GM12878 (cell line): Measurements from ENCODE around the gene CHRM5.

Experiments
- CHD1 ChIP-seq: IDR thresholded peaks from 2 replicates; pipeline ENCODE4 v1.6.1; 2012; ENCODE audit warnings: low read depth, low read length, improper control_type of control experiment
- CTCF ChIP-seq, 3 experiments: IDR thresholded peaks in 2 of 3; conservative IDR thresholded peaks in 1 of 3; 2 replicates each; pipeline ENCODE4 v1.5.1; 2011; ENCODE audit warnings: low read depth in 3 of 3, low read length in 3 of 3, mild to moderate bottlenecking in 3 of 3, control low read depth in 2 of 3, moderate library complexity in 2 of 3, inconsistent platforms in 1 of 3, mixed read lengths in 1 of 3; ENCODE audit not compliant: control insufficient read depth in 2 of 3, insufficient read depth in 1 of 3; ENCODE audit errors: extremely low read depth in 1 of 3
- EZH2 ChIP-seq: IDR thresholded peaks from 2 replicates; pipeline ENCODE4 v1.6.1; 2012; ENCODE audit warnings: low read depth, mild to moderate bottlenecking, control low read depth, inconsistent platforms, low read length, borderline replicate concordance; ENCODE audit not compliant: control insufficient read depth
- HDAC6 ChIP-seq: fragments of 200-600 bp; sonication (generic); IDR thresholded peaks from one replicate; pipeline ENCODE4 v1.8.0; 2017; ENCODE audit warnings: antibody characterized with exemption; ENCODE audit not compliant: unreplicated experiment
- JUND ChIP-seq: IDR thresholded peaks from 2 replicates; pipeline ENCODE4 v1.6.1; 2012; ENCODE audit warnings: low read depth, mild to moderate bottlenecking, low read length, improper control_type of control experiment, moderate library complexity
- POLR2A ChIP-seq: IDR thresholded peaks from 2 replicates; pipeline ENCODE4 v1.6.1; 2011; ENCODE audit warnings: low read depth, mild to moderate bottlenecking, low read length
- RAD51 ChIP-seq: fragments of 450-650 bp; IDR thresholded peaks from 2 replicates; pipeline ENCODE4 v1.6.1; 2016; ENCODE audit warnings: moderate library complexity, mild to moderate bottlenecking, inconsistent platforms
- SIX5 ChIP-seq: IDR thresholded peaks from 2 replicates; pipeline ENCODE4 v1.6.1; 2011; ENCODE audit warnings: mild to moderate bottlenecking, low read depth, low read length, moderate library complexity; ENCODE audit not compliant: severe bottlenecking
- SMC3 ChIP-seq: IDR thresholded peaks from 2 replicates; pipeline ENCODE4 v1.6.1; 2011; ENCODE audit warnings: low read length, improper control_type of control experiment, borderline replicate concordance
- SUPT20H ChIP-seq: IDR thresholded peaks from 2 replicates; pipeline ENCODE4 v1.6.1; 2011; ENCODE audit warnings: low read depth, mild to moderate bottlenecking, low read length, moderate library complexity, borderline replicate concordance; ENCODE audit not compliant: control insufficient read depth
- TAF1 ChIP-seq: IDR thresholded peaks from 2 replicates; pipeline ENCODE4 v1.6.1; 2011; ENCODE audit warnings: mild to moderate bottlenecking, low read depth, low read length, borderline replicate concordance
- TF ChIP-seq, protein P1 (sequence below): IDR thresholded peaks from 2 replicates; pipeline ENCODE4 v1.6.1; 2012; ENCODE audit warnings: low read depth, low read length, improper control_type of control experiment

DNA sequence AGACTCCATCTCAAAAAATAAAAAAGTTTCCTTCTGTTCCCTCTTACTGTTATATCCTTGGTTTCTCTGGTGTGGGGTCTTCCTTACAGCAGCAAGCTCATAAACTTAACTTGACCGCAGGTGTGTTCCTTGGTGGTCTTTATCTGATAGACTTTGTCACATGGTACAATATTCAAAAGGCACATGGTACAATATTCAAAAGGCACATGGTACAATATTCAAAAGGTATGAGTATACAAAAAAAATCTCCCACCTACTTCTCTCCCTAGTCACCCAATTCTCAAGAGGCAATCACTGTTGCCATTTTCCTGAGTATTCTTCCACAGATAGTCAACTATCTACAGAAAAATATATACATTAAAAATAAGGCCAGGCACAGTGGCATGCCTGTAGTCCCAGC, 138.1 kb downstream of the CHRM5 start:
- TF ChIP-seq HDAC6 (no peak), RAD51 (no peak), TAF1 (no peak), EZH2 (no peak), CTCF (IDR thresholded peaks at IDR 0.05 in 2 of 3, conservative IDR thresholded peaks at IDR 0.05 in 1 of 3; ENCODE audit: control insufficient read depth in 2 of 3, extremely low read depth in 1 of 3, insufficient read depth in 1 of 3, low read depth in 3 of 3, low read length in 3 of 3) (no peak), POLR2A (no peak), SIX5 (no peak), CHD1 (no peak), JUND (no peak), SMC3 (no peak), SUPT20H (no peak)
- TF ChIP-seq, protein P1, sequence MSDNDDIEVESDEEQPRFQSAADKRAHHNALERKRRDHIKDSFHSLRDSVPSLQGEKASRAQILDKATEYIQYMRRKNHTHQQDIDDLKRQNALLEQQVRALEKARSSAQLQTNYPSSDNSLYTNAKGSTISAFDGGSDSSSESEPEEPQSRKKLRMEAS: no peak
